HG03280 (cell line): ENCODE data around the gene CHL1.

Experiments used
- ATAC-seq: cut with Tn5 transposase; IDR thresholded peaks from one replicate; pipeline ENCODE4 v1.9.1; 2021; ENCODE audit warnings: mild to moderate bottlenecking, moderate library complexity; ENCODE audit not compliant: unreplicated experiment

Gene CHL1

DNA sequence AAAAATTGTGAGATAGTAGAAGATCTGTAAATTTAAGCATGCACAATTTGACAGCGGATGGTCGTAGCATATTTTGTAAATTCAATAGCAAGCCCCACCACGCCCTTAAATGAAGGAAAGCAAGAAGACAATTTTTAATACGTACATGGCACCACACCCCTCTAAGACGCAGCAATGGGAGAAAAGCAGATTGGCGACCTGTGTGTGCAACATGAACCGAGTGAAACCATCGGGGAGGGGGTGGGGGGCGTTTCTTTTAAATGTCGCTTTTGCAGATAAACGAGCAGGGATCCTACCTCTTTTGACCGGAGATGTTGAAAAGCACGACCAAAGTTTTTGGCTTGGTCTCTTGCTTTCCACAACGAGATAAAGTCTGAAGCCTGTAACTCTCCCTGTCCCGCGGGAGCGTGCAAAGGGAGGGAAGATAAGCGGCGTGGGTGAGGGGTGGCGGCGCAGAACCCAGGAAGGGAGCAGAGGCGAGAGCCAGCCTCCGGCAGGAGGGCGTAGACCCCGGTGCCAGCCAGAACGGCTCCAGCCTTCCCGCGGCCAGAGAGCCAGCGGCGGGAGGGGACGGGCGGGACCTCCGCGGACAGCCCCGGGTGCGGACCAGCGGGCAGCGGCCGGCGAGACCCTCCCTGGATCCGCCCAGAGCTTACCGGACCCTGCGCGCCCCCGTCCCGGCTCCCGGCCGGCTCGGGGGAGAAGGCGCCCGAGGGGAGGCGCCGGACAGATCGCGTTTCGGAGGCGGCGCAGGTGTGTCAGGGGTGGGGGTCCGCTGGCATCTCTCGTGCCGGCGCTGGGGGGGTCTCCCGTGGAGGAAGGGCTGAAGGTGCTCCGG lies at the start of gene CHL1:
CHL1 (plus strand) TSS at position 453 of the 838 bp plus-strand sequence. CDS start 123,014 bp downstream, outside the sequence.
- ATAC-seq: no peak

GRCh38 chr3:151614-152189 lies 44.9 kb upstream of the CHL1 start:
- ATAC-seq: no peak

GRCh38 chr3:159974-160373 lies 36.6 kb upstream of the CHL1 start:
- no peak for ATAC-seq

DNA sequence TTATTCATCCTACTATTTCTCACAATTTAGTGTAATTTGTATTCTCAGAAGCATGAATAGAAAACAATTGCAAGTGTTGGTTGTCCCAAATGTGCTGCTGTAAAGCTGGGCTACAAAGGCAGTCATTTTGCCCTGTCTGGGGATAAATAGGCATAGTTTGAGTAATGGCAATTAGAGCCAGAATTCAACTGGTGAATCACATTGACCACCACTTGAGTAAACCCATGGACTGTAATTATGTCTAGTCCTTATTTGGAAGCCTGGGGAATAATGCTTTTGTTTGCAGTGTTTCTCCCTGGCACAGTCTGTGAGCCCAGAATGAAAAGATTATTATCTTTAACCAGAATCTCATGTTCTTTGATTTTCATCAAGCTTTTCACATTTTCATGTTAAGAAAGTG lies 30.5 kb upstream of the CHL1 start:
- no peak for ATAC-seq

GRCh38 chr3:166799-167198 lies 29.8 kb upstream of the CHL1 start:
- no peak for ATAC-seq

DNA sequence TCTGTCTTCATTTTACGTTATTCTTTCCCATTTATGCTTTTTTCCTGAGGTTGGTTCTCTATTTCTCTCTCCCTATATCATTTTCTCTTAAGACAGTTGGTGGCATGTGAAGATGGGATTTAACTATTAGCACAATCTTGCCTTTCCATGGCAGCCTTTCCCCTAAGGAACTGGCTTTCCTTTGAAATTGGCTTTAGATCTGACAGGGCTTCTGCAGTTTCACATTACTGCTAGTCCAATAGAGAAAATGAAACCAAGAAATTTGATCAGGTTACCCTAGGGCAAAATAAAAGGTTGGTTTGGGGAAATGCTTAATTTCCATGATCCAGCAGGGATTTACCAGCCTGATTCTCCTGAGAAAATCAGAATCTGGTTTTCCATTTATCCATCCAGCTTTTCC lies 22.7 kb upstream of the CHL1 start:
- no peak for ATAC-seq

GRCh38 chr3:184976-185375 lies 11.6 kb upstream of the CHL1 start:
- no peak for ATAC-seq

- peak; percentile 86 for ATAC-seq
Measured at GRCh38 chr3:192215-192929, 4.2 kb upstream of the CHL1 start.

DNA sequence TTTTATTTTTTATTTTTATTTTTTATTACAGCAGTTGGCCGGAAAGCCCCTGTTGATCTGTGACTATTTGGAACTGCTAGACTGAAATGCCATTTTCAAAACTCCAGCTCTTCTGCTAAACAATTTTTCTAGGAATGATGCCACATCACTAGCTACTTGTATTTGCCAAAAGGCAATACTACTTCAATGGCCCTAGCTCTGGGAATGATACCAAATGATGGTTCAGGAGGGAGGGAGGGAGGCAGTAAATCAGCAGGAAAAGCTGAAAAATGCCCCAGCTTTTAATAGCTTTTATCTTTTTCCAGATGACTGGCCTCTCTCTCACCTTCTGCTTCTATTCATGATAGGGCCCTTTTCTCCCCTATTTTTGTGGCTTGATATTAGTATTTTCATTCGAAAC lies 2.6 kb upstream of the CHL1 start:
- no peak for ATAC-seq

GRCh38 chr3:194421-194820 lies 2.1 kb upstream of the CHL1 start:
- ATAC-seq: no peak

DNA sequence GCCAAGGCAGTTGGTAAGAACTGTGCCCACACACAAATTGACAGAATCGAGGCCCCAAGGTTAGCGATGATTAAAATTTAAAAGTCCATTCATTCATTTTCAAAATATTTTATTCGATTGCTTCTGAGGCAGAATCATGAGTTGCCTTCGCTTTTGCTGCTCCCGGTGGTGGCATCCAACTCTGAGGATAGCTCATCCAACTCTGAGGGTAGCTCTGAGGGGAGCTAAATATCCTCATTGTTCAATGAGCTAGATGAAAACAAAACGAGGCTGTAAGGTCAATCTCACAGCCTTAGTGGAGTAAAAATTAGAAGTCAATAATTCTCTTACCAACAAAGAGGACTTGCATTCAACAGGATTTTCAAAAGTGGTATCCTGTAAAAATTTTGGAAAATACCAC lies 897 bp upstream of the CHL1 start:
- ATAC-seq: no peak

DNA sequence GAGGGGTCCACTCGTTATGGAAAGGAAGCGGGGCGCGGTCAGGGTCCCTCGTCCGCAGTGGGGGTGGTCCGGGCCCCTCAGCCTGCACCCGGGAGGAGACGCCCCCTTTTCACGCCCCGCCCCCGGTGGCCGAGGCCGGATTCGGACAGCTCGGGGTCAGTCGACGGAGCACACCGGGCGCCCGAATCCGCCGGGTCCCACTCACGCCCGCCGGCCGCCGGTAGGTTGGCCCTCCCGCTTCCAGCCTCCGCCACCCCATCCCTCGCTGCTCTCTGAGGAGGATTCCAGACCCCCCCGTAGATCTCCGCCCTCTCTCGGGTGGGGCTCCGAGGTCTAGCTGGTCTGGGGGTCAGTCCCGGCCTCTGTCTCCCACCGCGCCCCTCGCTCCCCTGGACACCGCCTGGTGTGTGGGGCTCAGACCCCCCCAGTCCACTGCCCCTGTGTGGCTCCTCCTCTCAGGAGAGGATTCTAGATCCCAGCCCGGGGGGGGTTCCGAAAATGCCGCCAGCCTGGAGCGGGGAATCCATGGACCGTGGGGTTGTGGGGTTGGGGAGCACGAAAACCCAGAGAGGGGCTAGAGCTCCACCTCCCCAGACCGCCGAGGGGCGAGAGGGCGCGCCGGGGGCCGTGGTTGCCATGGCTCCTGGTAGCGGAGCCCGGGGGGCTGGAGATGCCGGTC lies 725 bp downstream of the CHL1 start:
- ATAC-seq: no peak

GRCh38 chr3:197828-198491 lies 1.4 kb downstream of the CHL1 start:
- no peak for ATAC-seq

- no peak for ATAC-seq
Measured at GRCh38 chr3:199835-200234, 3.3 kb downstream of the CHL1 start.

- ATAC-seq: no peak
Measured at GRCh38 chr3:200758-201325, 4.3 kb downstream of the CHL1 start.

DNA sequence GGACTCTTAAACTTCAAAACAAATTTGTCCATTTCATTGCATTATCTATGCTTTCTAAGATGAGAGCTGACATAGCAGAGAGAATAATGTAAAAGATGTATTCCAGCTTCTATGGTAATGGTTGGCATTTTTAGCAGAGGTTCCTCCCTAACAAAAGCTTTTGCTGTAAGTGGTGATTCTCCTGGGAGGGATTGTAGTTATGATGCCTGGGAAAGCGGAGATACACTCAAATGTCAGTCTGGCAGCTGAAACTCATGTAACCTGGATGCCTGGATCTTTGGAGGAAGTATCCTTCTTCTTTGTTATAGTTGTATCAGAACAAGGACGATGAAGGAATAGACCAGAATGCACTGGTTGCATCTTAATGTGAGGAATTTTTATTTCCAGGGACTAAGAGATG lies 7.5 kb downstream of the CHL1 start:
- ATAC-seq: no peak

DNA sequence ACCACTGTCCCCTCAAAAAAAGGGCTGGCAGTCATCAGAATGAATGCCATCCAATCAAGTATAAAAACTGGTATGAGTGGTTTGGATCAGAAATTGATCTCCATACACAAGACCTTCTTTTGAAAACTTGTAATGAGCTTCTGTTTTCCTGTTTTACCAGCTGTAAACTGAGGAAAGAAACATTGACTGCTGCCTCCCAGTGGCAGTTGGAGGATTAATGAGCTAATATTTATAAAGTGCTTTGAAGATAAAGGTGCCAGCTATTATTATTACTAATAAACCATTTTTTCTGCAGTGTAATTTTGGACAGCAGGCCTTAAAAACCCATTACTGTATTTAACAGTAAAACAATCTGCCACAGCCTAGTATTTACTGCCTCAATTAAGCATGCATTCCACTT lies 11.4 kb downstream of the CHL1 start:
- no peak for ATAC-seq

DNA sequence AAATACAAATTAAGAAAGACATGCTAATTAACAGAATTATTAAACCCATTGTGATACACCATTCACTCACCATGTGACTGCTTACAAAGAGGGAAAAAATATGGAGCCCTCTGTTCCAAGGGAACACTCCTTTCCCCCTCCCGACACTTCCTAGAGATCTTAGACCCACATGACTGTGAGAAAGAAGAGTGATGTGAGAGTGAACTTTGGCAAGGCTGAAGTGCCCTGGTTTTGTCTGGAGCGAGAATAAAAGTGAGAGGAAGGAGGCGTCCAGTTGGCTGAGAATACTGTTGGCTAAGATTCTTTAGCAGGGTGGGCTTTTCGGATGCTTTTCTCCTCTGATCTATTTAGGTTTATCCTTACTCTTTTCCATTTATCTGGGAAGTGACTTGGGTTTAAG lies 14.1 kb downstream of the CHL1 start:
- ATAC-seq: no peak

GRCh38 chr3:212432-212831 lies 15.9 kb downstream of the CHL1 start:
- peak; percentile 73 for ATAC-seq

- ATAC-seq: no peak
Measured at GRCh38 chr3:217099-217813, 20.7 kb downstream of the CHL1 start.
